Measurements from ENCODE around the gene PSTPIP2. TPM values are rescaled to one million over a fixed set of nuclear protein-coding genes. Genes with fewer than 3 reads are reported as not detected.
A peak's percentile ranks its signal among the peaks of the same experiment; 100 is the strongest.
"Not testable (repeated sequence)": the region's sequence is repeated elsewhere in the genome, so short reads cannot be mapped to it uniquely, and the experiment has no call there.

Gene PSTPIP2
- total RNA-seq, 1 experiment from 2014 or later: 3.9 TPM

GRCh38 chr18:46037512-46038305 lies 34.4 kb downstream of the PSTPIP2 start:
- no peak for DNase-seq (ENCODE audit: low spot score)

- no peak for DNase-seq (ENCODE audit: low spot score)
Observed at GRCh38 chr18:46035696-46036680, 36.1 kb downstream of the PSTPIP2 start.

- peak; percentile 11 for DNase-seq (ENCODE audit: low spot score)
Observed at GRCh38 chr18:46034230-46034629, 37.8 kb downstream of the PSTPIP2 start.

GRCh38 chr18:46031741-46032140 lies 40.3 kb downstream of the PSTPIP2 start:
- DNase-seq (ENCODE audit: low spot score): no peak

GRCh38 chr18:46028536-46028891 lies 43.5 kb downstream of the PSTPIP2 start:
- no peak for DNase-seq (ENCODE audit: low spot score)

- DNase-seq (ENCODE audit: low spot score): no peak
Observed at GRCh38 chr18:46019936-46020335, 52.1 kb downstream of the PSTPIP2 start.

GRCh38 chr18:46013484-46014189 lies 58.4 kb downstream of the PSTPIP2 start:
- no peak for DNase-seq (ENCODE audit: low spot score)

- DNase-seq (ENCODE audit: low spot score): no peak
Observed at GRCh38 chr18:46010676-46011075, 61.4 kb downstream of the PSTPIP2 start.

- no peak for DNase-seq (ENCODE audit: low spot score)
Observed at GRCh38 chr18:46010050-46010449, 62.0 kb downstream of the PSTPIP2 start.

- DNase-seq (ENCODE audit: low spot score): no peak
Observed at GRCh38 chr18:46009125-46009840, 62.8 kb downstream of the PSTPIP2 start.

GRCh38 chr18:46008531-46008930 lies 63.5 kb downstream of the PSTPIP2 start:
- no peak for DNase-seq (ENCODE audit: low spot score)

GRCh38 chr18:46007165-46007564 lies 64.9 kb downstream of the PSTPIP2 start:
- no peak for DNase-seq (ENCODE audit: low spot score)

GRCh38 chr18:46002934-46003333 lies 69.1 kb downstream of the PSTPIP2 start:
- no peak for DNase-seq (ENCODE audit: low spot score)

GRCh38 chr18:46001892-46002291 lies 70.2 kb downstream of the PSTPIP2 start:
- no peak for DNase-seq (ENCODE audit: low spot score)

GRCh38 chr18:46001074-46001473 lies 71.0 kb downstream of the PSTPIP2 start:
- DNase-seq (ENCODE audit: low spot score): no peak

- DNase-seq (ENCODE audit: low spot score): no peak
Observed at GRCh38 chr18:45999536-45999935, 72.5 kb downstream of the PSTPIP2 start.

- no peak for DNase-seq (ENCODE audit: low spot score)
Observed at GRCh38 chr18:45998244-45998643, 73.8 kb downstream of the PSTPIP2 start.

GRCh38 chr18:45997700-45998151 lies 74.3 kb downstream of the PSTPIP2 start:
- DNase-seq (ENCODE audit: low spot score): no peak

- no peak for DNase-seq (ENCODE audit: low spot score)
Observed at GRCh38 chr18:45995461-45995860, 76.6 kb downstream of the PSTPIP2 start.

GRCh38 chr18:45993438-45993837 lies 78.6 kb downstream of the PSTPIP2 start:
- DNase-seq (ENCODE audit: low spot score): peak; percentile 61

GRCh38 chr18:45992527-45992926 lies 79.5 kb downstream of the PSTPIP2 start:
- not testable (repeated sequence) for DNase-seq (ENCODE audit: low spot score)
